IPS-NIHi11 (cell line): ENCODE measurements around the gene MAF.

Source experiments
- DNase-seq: peaks from one replicate; pipeline ENCODE4 v3.0.0; 2012; ENCODE audit warnings: mixed read lengths, low spot score

Gene MAF

DNA sequence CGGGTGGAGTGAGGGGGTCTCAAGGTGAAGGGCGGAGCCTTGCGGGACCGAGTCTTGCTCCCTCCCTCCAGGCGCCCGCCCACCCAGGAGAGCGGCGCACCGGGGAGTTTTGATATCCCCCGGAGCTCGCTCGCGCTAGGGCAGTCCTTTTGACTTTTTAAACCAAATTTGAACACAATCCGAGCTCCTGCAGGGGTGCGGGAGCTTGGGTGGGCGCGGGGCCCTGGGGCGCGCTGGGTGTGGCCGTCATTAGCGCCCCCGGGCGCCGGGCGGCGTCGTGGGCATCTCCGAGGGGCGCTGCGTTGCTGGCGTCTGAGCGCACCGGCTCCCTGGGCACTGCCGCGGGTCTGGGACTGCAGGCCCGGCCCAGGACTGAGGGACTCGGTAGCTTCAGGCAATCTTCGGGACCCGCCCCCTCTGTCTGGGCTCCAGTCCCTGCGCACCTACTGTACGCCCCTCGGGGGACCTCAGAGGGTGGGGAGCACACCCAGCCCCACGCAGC lies 10.9 kb downstream of the MAF start:
- DNase-seq: peak; percentile 45

DNA sequence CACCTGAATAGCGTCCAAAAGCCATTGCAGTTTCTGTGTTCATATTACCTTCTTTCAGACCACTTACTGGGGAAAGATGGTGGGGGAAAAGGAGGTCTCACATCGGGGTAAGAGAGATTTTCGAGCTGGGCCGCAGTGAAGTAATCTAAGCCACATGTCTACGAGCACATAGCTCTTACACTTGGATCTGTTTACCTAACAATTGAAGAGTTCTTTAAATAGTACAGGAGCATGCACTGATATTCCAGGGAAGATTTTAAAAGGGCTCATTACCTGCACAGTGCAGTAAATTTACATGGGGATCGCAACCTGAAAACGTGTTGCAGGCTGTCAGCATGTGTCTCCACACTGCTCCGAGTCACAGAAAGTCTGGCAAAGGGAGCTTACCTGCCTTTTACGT lies 12.6 kb downstream of the MAF start:
- no peak for DNase-seq

DNA sequence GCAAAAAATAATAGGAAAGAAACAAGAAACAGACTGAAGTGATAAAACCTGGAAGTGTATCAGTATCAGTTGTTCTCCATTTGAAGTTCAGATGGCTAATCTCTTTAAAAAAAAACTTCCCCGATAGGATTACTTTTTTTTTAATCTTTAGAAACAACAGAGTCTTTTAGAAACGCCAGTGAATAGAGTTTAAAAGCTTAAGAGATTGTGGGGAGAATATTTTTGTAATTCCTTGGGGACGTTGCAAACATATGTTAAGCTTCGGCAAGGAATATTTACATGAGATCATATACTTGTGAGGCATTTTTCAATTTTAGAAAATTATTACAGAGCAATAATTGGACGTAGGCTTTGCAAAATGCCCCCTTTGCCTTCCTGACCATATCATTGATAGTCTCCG lies 13.2 kb downstream of the MAF start:
- DNase-seq: no peak

DNA sequence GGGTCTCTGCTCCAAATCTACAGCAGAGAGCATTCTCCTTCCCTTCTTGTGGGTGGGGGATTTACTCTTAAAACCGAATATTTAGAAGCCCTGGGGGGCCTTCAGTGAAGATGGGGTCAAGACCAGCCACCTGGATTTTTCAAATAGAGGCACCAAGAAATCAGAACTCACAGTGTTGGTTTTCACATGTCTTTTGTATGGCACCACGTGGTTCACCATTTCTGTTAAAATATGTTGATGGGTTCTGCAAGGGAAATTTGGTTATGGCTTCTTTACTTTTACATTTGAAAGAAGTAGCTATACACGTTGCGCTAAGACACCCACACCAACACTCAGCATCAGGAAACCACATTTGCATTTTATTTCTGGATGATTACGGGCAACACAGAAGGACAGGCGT lies 17.7 kb downstream of the MAF start:
- no peak for DNase-seq

DNA sequence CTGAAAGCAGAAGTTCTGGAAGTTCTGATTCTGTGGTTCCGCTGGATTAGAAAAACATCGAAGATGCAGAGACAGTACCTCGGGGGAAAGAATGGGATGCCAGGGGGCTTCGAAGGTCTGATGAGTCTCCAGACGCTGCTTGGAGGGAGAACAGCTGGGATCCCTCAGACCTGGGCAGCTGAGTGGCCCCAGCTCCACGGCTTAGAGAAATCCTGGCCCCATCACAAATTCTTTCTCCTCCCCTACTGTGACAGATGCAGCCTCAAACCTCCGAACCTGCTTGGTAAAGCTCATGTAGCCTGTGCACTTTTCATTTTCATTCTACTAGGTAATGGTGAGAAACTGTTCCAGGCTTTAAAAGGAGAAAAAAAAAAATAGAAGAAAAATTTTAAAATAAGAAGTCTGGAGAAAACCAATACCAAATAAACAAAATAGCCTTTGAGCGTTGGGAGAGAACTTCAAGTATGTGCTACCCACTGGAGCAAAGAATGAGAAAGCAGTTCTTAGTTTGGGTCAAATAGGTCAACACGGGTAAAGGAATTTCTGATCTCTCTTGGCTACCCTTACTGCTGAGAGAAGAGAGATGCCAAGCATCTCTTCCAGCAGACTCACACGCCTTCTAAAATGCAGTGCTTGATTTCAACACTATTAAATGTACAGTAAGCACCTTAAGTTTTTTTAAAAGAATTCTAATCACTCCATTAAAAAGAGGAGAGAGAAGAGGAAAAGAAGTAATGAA lies 19.9 kb downstream of the MAF start:
- DNase-seq: no peak

DNA sequence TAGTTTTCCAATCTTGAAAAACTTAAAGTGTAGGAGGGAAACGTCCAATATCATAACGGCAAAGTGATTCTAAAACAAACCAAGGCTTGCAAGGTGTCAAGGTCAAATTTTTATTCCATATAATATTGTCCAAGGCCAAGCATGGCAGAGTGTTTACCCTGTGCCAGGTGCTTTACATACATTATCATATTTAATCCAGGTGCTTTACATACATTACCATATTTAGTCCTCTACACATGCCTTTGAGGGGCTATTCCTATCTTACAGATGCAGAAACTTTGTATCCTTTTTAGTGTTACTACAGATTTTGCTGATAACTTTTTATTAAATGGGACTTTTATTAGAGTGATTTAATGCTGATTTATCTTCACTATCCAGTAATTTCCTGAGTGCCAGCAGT lies 23.9 kb downstream of the MAF start:
- no peak for DNase-seq

GRCh38 chr16:79573884-79574283 lies 26.7 kb downstream of the MAF start:
- no peak for DNase-seq

DNA sequence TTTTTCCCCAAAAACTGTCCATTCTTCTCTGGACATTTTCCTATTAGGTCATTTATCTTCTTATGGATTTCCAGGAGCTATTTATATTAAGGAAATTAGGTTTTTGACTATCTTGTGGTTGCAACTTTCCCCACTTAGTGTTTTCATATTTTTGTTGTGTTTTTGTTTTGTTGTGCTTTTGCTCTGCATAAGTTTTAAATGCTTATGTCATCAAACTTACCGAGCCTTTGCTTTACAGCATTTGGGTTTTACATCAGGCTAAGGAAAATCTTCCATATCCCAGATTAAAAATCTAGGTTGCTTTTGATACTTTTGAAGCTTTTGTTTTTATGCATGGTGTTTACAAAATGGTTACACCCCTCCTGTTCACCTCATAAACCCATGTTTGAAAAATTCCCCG lies 27.5 kb downstream of the MAF start:
- no peak for DNase-seq

GRCh38 chr16:79571903-79572535 lies 28.5 kb downstream of the MAF start:
- DNase-seq: peak; percentile 31

DNA sequence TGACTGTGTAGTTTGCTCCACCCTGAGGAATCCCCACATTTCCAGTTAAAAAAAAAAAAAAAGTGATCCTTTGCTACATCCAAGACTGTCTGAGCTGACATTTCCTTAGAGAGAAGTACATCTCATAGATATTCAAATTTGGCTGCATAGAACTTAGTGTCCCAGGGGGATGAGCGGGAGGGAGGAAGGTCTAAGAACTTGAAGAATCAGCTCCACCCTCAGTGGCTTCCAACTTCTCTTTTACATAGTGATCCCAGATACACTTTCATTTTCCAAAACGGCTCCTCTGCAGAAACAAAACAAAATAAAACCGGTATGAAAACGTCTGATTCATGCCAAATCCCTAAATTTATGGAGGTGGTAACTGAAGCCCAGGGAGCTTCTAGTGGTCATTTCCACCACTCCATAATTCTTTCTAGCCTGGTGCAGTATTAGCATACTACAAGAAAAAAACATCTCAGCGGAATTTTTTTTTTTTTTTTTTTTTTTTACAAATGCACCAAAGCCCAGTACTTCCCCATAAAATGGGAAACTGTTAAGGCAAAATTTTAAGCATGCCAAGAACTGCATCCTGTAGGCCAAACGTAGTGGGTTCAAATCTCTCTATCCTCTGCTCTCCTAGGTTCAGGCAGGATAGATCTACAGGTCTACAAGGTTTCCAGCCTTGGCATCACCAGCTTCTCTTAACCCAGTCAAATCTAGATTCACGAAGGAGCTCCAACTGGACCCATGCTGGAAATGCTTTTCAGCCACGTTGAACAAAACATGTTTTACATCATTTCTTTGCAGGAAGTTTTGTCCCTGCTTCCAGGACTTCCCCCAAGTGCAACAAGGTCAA lies 29.3 kb downstream of the MAF start:
- no peak for DNase-seq

- DNase-seq: no peak
Observed at GRCh38 chr16:79564671-79565107, 35.8 kb downstream of the MAF start.

GRCh38 chr16:79563921-79564320 lies 36.6 kb downstream of the MAF start:
- DNase-seq: no peak

GRCh38 chr16:79562166-79562823 lies 38.2 kb downstream of the MAF start:
- no peak for DNase-seq

DNA sequence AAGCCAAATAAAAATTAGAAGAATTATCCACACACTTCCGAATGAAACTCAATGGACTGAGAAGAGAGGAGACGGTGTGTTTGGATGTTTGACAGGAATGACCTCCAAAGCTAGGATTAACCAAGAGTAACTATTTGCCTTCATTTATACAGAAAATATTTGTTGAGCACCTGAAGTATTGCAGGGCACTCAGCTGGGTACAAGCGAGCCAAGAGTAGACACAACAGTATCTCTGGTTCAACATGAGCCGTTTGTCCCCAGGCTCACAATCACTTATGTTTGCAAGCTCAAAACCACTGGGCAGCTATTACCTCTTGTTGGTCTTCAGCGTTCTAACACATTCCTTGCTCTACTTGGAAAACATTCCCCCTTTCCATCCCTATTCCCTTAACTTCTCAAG lies 38.8 kb downstream of the MAF start:
- DNase-seq: no peak

DNA sequence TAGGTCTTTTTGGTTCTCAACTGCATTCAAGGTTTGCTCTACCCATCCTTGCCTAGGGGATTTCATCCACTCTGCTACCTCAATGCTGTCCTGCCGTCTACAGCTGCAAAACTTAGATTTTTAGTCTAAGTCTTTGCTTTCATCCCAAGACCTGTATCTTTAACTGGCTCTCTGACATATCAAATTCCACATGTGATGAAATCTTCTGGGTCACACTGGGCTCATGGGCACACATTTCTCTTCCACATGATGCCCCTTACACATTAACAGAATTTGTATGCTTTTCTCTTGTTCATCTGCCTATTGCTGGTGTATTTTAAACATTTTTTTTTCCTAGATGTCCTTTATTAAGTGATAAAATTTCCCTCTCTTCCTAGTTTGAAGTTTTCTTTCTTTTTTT lies 39.6 kb downstream of the MAF start:
- no peak for DNase-seq

GRCh38 chr16:79560318-79560717 lies 40.2 kb downstream of the MAF start:
- DNase-seq: no peak

- DNase-seq: no peak
Observed at GRCh38 chr16:79559532-79559931, 41.0 kb downstream of the MAF start.

GRCh38 chr16:79557421-79557820 lies 43.1 kb downstream of the MAF start:
- no peak for DNase-seq

DNA sequence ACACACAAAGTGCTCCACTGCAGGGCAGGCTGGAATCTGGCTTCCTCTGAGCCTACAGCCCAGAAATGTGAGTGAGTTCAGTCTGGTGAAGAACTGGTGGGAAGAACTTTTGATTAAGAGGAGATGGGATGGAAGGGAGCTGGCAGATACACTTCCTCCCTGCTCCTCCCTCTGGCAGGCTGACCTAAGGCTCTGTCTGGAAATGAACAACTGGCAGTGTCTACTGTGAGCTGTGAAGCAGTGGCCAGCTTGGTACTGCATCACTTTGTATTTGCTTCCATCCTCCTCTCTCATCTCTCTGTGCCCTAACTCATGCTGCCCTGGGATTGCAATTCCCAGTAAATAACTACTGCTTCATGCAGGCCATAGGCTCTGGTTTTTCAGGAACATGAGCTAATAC lies 45.6 kb downstream of the MAF start:
- DNase-seq: no peak

DNA sequence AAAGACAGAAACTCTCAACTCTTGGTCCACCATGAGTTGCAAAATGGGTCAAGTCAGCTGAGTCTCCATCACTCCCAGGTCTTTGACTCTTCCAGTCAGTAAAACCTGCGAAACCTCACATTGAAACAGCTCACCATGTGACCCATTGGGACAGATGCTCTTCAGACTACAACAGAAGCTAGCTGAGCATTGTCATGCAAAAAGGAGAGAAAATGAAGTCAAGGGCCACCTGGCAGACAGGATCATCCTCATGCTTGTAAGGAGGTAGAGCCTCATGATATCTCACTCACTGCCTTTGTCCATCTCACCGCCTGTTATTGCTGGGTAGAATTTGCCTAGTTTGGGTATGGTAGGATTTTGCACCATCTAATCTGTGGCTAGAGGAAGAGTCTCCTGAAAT lies 50.2 kb downstream of the MAF start:
- no peak for DNase-seq

GRCh38 chr16:79547085-79547484 lies 53.5 kb downstream of the MAF start:
- no peak for DNase-seq
